NCI-H2171 treated with DMSO at 0.1 percent for 48 hours (cell line): ENCODE data around the gene SLC5A6.

Experiments used
- DNase-seq: peaks from one replicate; lab custom pipeline; 2025; lab: John Stamatoyannopoulos, UW

SLC5A6 gene

DNA sequence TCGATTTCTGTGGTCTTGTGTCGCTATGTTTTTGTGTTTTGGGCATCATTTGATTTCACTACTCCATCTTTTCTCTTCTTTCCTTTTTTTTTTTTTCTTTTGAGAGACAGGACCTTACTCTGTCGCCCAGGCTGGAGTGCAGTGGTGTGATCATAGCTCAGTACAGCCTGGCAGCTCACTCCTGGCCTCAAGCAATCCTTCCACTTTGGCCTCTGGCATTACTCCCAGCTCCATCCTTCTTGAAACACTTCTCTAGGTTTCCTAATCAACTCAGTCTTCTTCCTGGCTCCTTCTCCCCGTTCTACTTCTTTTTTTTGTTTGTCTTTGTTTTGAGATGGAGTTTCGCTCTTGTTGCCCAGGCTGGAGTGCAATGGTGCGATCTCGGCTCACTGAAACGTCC is 36.7 kb downstream of the SLC5A6 start:
- DNase-seq, result no peak

GRCh38 chr2:27174638-27175037 is 37.4 kb downstream of the SLC5A6 start:
- DNase-seq, result no peak

- DNase-seq, result no peak
These were observed 40.7 kb downstream of the SLC5A6 start for GRCh38 chr2:27171351-27171848.

DNA sequence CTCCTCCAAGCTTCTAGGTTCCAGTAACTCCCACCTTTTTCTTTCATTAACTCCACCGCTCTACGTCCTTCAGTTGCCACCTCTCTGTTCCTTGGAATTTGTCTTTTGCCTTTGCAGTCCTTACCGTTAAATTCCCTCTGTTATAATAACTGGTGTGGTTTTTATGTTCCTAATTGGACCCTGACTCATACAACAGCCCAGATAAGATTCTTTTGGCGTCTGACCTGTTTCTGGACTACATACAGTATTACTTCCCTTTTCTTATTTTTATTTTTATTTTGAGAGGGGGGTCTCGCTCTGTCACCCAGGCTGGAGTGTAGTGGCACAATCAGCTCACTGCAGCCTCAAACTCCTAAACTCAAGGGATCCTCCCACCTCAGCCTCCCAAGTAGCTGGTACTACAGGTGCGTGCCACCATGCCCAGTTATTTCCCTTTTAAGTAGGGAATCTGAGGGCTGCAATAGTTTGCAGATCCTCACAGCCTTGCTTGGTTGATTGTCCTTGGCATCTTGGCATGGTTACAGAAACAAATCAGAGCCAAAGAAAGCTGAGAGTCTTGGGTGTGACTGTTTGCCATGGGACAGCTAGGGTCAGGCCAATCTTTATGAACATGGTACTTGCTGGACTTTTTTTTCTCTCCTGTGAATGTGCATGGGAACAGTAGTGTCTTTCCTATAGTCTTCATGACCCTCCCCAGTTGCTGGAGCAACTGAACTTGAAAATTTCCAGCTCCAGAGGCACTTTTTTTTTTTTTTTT is 41.3 kb downstream of the SLC5A6 start:
- DNase-seq, result no peak

DNA sequence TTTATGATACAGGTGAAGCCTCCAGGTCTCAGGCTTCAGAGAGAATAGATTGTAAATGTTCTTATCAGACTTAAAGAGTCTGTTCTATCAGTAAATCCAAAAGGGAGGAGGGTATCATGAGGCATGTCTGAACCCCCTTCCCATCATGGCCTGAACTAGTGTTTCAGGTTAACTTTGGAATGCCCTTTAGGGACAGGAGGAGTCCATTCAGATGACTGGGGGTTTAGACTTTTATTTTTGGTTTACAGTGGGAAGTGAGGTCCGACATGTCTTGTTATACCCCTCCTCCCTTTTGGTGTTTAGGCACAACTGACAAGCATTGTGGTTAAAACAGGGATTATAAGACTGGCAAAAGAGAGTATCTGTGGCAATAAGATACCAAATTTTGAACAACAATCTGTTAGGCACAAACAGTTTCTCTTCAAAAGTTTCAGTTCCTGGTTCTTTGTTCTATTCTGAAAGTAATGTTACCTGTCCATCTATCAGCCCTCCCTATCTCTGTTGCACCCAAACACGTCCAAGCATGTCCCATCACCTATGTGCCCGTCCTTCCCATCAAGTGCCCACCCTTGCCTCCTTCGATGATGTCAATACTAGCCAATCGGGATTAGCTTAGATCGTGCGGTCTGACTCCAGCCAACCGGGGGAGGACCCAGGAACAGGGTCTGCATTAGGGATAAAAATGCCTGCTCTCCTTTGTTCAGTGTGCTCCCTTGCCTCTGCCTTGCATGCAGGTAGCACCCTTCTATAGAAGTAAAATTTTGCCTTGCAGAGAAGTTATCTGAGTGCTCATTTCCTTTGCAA is 46.9 kb downstream of the SLC5A6 start:
- DNase-seq, result no peak

GRCh38 chr2:27162151-27163121 is 49.6 kb downstream of the SLC5A6 start:
- DNase-seq, result no peak

DNA sequence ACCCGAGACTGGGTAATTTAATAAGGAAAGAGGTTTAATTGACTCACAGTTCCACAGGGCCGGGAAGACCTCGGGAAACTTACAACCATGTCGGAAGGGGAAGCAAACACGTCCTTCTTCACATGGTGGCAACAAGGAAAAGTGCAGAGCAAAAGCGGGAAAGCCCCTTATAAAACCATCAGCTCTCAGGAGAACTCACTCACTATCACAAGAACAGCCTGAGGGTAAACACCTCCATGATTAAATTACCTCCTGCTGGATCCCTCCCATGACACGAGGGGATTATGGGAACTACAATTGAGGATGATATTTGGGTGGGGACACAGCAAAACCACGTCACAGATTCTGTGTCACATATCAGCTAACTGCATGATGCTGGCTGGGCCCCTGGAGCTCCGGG is 51.9 kb downstream of the SLC5A6 start:
- DNase-seq, result no peak

DNA sequence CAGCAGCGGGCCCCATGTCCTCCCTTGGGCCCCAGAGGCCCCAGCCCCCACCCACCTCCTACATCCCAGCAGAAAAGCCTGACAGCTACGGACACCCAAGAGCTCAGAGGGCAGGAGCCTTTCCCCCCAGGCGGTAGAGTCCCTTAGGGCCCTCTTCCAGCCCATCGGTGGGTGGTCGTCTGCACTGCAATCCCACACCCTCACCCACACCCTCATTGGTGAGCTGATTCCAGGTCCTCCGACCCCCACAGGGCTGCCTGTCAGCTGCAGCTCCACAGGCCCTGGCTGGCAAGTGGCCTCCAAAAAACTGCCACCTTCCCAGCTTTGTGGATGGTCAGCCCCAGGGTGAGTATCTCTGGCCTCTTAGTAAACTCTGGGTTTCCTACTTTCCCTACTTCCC is 52.8 kb downstream of the SLC5A6 start:
- DNase-seq, result no peak

GRCh38 chr2:27158468-27158867 is 53.6 kb downstream of the SLC5A6 start:
- DNase-seq, result no peak

GRCh38 chr2:27155069-27155520 is 57.0 kb downstream of the SLC5A6 start:
- DNase-seq, result peak; percentile 44

GRCh38 chr2:27154488-27154887 is 57.6 kb downstream of the SLC5A6 start:
- no peak for DNase-seq

GRCh38 chr2:27152796-27153464 is 59.1 kb downstream of the SLC5A6 start:
- peak; percentile 89 for DNase-seq

GRCh38 chr2:27152102-27152795 is 59.8 kb downstream of the SLC5A6 start:
- DNase-seq, result no peak

DNA sequence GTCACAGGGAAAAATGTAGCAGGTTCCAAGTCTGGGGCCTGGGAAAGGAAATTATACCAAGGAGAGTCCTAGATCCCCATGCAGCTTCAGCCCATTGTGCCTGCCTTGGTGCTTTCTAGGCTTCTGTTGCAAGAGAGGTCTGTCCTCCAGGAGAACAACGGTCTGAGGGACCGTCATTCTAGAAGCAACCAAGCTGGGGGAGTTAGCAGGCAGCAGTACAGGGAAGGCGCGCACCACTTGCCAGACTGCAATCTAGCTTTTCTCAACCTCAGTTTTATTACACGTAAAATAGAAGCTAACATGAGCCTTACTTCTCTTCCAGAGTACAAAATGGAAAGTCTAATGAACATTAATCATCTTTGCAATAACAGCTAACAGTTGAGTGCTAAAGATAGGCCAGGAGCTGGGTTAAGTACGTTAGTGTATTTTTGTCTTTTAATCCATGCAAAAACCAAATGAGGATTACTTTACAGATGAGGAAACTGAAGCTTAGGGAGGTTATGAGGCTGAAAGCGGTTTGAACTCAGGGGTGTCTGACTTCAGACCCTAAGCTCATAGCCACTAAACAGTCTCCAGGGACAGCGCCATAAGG is 61.3 kb downstream of the SLC5A6 start:
- DNase-seq, result no peak
